H1 (cell line): Measurements from ENCODE around the gene CAPN9. TPM values are rescaled to one million over a fixed set of nuclear protein-coding genes. Genes with fewer than 3 reads are reported as not detected.

ENCODE experiments used
- CTCF ChIA-PET: fragments of 300-600 bp; sonication (Branson Sonifier 250); formaldehyde crosslinking; loops from one replicate; lab custom pipeline; 2021; ENCODE audit not compliant: partially characterized antibody; lab: Charles Lee
- POLR2A ChIA-PET: fragments of 300-600 bp; sonication (Branson Sonifier 250); formaldehyde crosslinking; loops from one replicate; lab custom pipeline; 2021; ENCODE audit warnings: inconsistent platforms; ENCODE audit not compliant: partially characterized antibody; lab: Charles Lee
- DNase-seq, 2 experiments: peaks; one replicate each; pipeline versions ENCODE4 v3.0.0 to v3.0.0-alpha.2; 2010 to 2022; ENCODE audit warnings: low spot score in 2 of 2, low read depth in 1 of 2, mixed read lengths in 1 of 2
- FAIRE-seq: peaks from 2 replicates; lab custom pipeline; 2011; peaks lifted over from hg19 to GRCh38; lab: Jason Lieb, UNC
- H2AFZ ChIP-seq: 2 replicates; pipeline ENCODE4 v1.8.1; 2012; ENCODE audit warnings: low read length, inconsistent platforms
- H2AK5ac ChIP-seq: 2 replicates; pipeline ENCODE4 v1.6.1; 2013; ENCODE audit warnings: low read depth, low read length
- H2BK120ac ChIP-seq: replicated peaks from 2 replicates; pipeline ENCODE3; 2013; ENCODE audit warnings: low read depth, low read length, inconsistent platforms
- H2BK12ac ChIP-seq: 2 replicates; pipeline ENCODE4 v1.6.1; 2013; ENCODE audit warnings: low read depth, low read length
- H2BK15ac ChIP-seq: 2 replicates; pipeline ENCODE4 v1.6.1; 2013; ENCODE audit warnings: low read length
- H2BK20ac ChIP-seq: 2 replicates; pipeline ENCODE4 v1.6.1; 2013; ENCODE audit warnings: low read length
- H2BK5ac ChIP-seq: 2 replicates; pipeline ENCODE4 v1.6.1; 2013; ENCODE audit warnings: low read depth, low read length
- H3K14ac ChIP-seq: 2 replicates; pipeline ENCODE4 v1.6.1; 2013; ENCODE audit warnings: inconsistent platforms; ENCODE audit not compliant: insufficient read length
- H3K18ac ChIP-seq: 2 replicates; pipeline ENCODE4 v1.6.1; 2013; ENCODE audit warnings: low read length; ENCODE audit errors: extremely low read depth
- H3K23ac ChIP-seq: 2 replicates; pipeline ENCODE4 v1.6.1; 2013; ENCODE audit warnings: inconsistent platforms; ENCODE audit not compliant: insufficient read length
- H3K23me2 ChIP-seq: 2 replicates; pipeline ENCODE4 v1.6.1; 2013; ENCODE audit warnings: low read depth, low read length
- H3K27ac ChIP-seq: 2 replicates; pipeline ENCODE4 v1.6.1; 2011; ENCODE audit warnings: low read depth, low read length, inconsistent platforms
- H3K27me3 ChIP-seq, 4 experiments: replicated peaks in 1 of 4; 1 replicate in 1 of 4; 2 replicates in 3 of 4; pipeline versions ENCODE4 v1.6.1 to v1.8.1; 2011 to 2013; ENCODE audit warnings: low read length in 3 of 4, mild to moderate bottlenecking in 3 of 4, inconsistent platforms in 2 of 4, mixed read lengths in 2 of 4, moderate library complexity in 1 of 4; ENCODE audit not compliant: control insufficient read depth in 3 of 4, insufficient read depth in 3 of 4; ENCODE audit errors: extremely low read depth in 1 of 4
- H3K36me3 ChIP-seq, 4 experiments: 2 replicates each; pipeline versions ENCODE4 v1.6.1 to v1.8.1; 2011 to 2013; ENCODE audit warnings: mild to moderate bottlenecking in 4 of 4, low read length in 3 of 4, moderate library complexity in 2 of 4, control low read depth in 1 of 4, inconsistent platforms in 1 of 4; ENCODE audit not compliant: insufficient read depth in 4 of 4, control insufficient read depth in 2 of 4
- H3K4ac ChIP-seq: replicated peaks from 2 replicates; pipeline ENCODE3; 2013; ENCODE audit warnings: low read length, low read depth, mixed read lengths, inconsistent platforms; ENCODE audit not compliant: insufficient read length
- H3K4me1 ChIP-seq, 4 experiments: replicated peaks in 1 of 4; 1 replicate in 1 of 4; 2 replicates in 3 of 4; pipeline versions ENCODE4 v1.6.1 to v1.8.1; 2011 to 2013; ENCODE audit warnings: low read length in 3 of 4, inconsistent platforms in 2 of 4, mixed read lengths in 1 of 4; ENCODE audit not compliant: insufficient read depth in 4 of 4, control insufficient read depth in 3 of 4
- H3K4me2 ChIP-seq, 2 experiments: 2 replicates each; pipeline versions ENCODE4 v1.6.1 to v1.8.1; 2011 to 2013; ENCODE audit warnings: low read depth in 2 of 2, low read length in 2 of 2, control low read depth in 1 of 2, inconsistent platforms in 1 of 2, mild to moderate bottlenecking in 1 of 2; ENCODE audit not compliant: insufficient read depth in 1 of 2
- H3K4me3 ChIP-seq, 4 experiments: fragments of 200-600, 300-600 bp in 1 of 4; sonication (generic), shearing (Covaris generic), sonication (Bioruptor Twin) in 1 of 4; 2 replicates each; pipeline versions ENCODE4 v1.5.1 to v1.8.1; 2011 to 2016; ENCODE audit warnings: low read length in 4 of 4, low read depth in 3 of 4, control low read depth in 2 of 4, inconsistent platforms in 2 of 4, mild to moderate bottlenecking in 2 of 4, mixed read lengths in 1 of 4, moderate library complexity in 1 of 4; ENCODE audit not compliant: insufficient read depth in 2 of 4; ENCODE audit errors: extremely low read depth in 1 of 4
- H3K56ac ChIP-seq: replicated peaks from 2 replicates; pipeline ENCODE3; 2013; ENCODE audit warnings: low read depth, mild to moderate bottlenecking, mixed read lengths, low read length, inconsistent platforms; ENCODE audit not compliant: insufficient read length
- H3K79me1 ChIP-seq: 2 replicates; pipeline ENCODE4 v1.6.1; 2013; ENCODE audit warnings: low read depth, low read length, control low read depth
- H3K79me2 ChIP-seq, 2 experiments: 2 replicates each; pipeline versions ENCODE4 v1.6.1 to v1.8.1; 2012 to 2013; ENCODE audit warnings: low read length in 2 of 2, mild to moderate bottlenecking in 2 of 2, inconsistent platforms in 1 of 2; ENCODE audit not compliant: insufficient read depth in 2 of 2, control insufficient read depth in 1 of 2
- H3K9ac ChIP-seq, 4 experiments: replicated peaks in 1 of 4; 1 replicate in 1 of 4; 2 replicates in 3 of 4; pipeline versions ENCODE4 v1.6.1 to v1.8.1; 2011 to 2013; ENCODE audit warnings: low read depth in 3 of 4, low read length in 3 of 4, control low read depth in 2 of 4, mild to moderate bottlenecking in 2 of 4, moderate library complexity in 2 of 4, inconsistent platforms in 1 of 4; ENCODE audit errors: extremely low read depth in 1 of 4
- H3K9me3 ChIP-seq, 2 experiments: 2 replicates each; pipeline versions ENCODE4 v1.6.1 to v1.8.1; 2012 to 2013; ENCODE audit warnings: mild to moderate bottlenecking in 2 of 2, moderate library complexity in 2 of 2, control low read depth in 1 of 2, inconsistent platforms in 1 of 2, low read depth in 1 of 2, low read length in 1 of 2, mixed read lengths in 1 of 2; ENCODE audit not compliant: insufficient read depth in 2 of 2
- H4K20me1 ChIP-seq, 2 experiments: replicated peaks in 1 of 2; 2 replicates each; pipeline versions ENCODE3 to v1.8.1; 2011 to 2013; ENCODE audit warnings: inconsistent platforms in 2 of 2, low read length in 2 of 2, mild to moderate bottlenecking in 1 of 2; ENCODE audit not compliant: insufficient read depth in 2 of 2, control insufficient read depth in 1 of 2
- H4K5ac ChIP-seq: 2 replicates; pipeline ENCODE4 v1.6.1; 2013; ENCODE audit warnings: low read length, low read depth, mixed read lengths, inconsistent platforms; ENCODE audit not compliant: insufficient read length
- H4K8ac ChIP-seq: 2 replicates; pipeline ENCODE4 v1.8.0; 2013; ENCODE audit warnings: mild to moderate bottlenecking, moderate library complexity, low read length, inconsistent platforms; ENCODE audit not compliant: insufficient read depth; ENCODE audit errors: extremely low read depth
- H4K91ac ChIP-seq: replicated peaks from 2 replicates; pipeline ENCODE3; 2013; ENCODE audit warnings: low read length, mixed read lengths, inconsistent platforms; ENCODE audit not compliant: insufficient read length
- CREB1 ChIP-seq: IDR thresholded peaks from 2 replicates; pipeline ENCODE4 v1.6.1; 2012; ENCODE audit warnings: inconsistent platforms
- GABPA ChIP-seq: IDR thresholded peaks from 2 replicates; pipeline ENCODE4 v1.6.1; 2011; ENCODE audit warnings: mild to moderate bottlenecking, low read length, moderate library complexity, borderline replicate concordance; ENCODE audit not compliant: insufficient read depth
- NRF1 ChIP-seq: IDR thresholded peaks from 2 replicates; pipeline ENCODE4 v1.6.1; 2011; ENCODE audit warnings: mild to moderate bottlenecking, low read depth, low read length, improper control_type of control experiment
- RAD21 ChIP-seq, 2 experiments: IDR thresholded peaks in 1 of 2; conservative IDR thresholded peaks in 1 of 2; 2 replicates each; pipeline ENCODE4 v1.6.1; 2011; ENCODE audit warnings: low read depth in 2 of 2, low read length in 2 of 2, improper control_type of control experiment in 1 of 2, inconsistent platforms in 1 of 2, mild to moderate bottlenecking in 1 of 2, moderate library complexity in 1 of 2
- RBBP5 ChIP-seq: IDR thresholded peaks from 2 replicates; pipeline ENCODE4 v1.7.1; 2012; ENCODE audit warnings: low read depth, mild to moderate bottlenecking, inconsistent platforms, low read length, moderate library complexity, borderline replicate concordance
- SIRT6 ChIP-seq: IDR thresholded peaks from one replicate; pipeline ENCODE4 v1.7.1; 2012; ENCODE audit warnings: low read length, inconsistent platforms
- SP1 ChIP-seq: IDR thresholded peaks from 2 replicates; pipeline ENCODE4 v1.6.1; 2011; ENCODE audit warnings: low read depth, low read length
- TAF7 ChIP-seq: optimal IDR thresholded peaks from 2 replicates; pipeline ENCODE3; 2011; ENCODE audit warnings: low read depth, mild to moderate bottlenecking, inconsistent platforms, low read length, moderate library complexity, borderline replicate concordance
- TBP ChIP-seq: IDR thresholded peaks from 2 replicates; pipeline ENCODE4 v1.6.1; 2011; ENCODE audit warnings: low read depth, low read length, improper control_type of control experiment
- WGBS, 2 experiments: shearing (Covaris generic) in 1 of 2; methylation state at CpG; one replicate each; pipeline versions ENCODE4 v1.1.6 to v1.1.7; 2013 to 2015; ENCODE audit warnings: low lambda C conversion rate in 2 of 2, mixed read lengths in 2 of 2, inconsistent platforms in 1 of 2, low coverage in 1 of 2, missing lambda C conversion rate in 1 of 2; ENCODE audit not compliant: insufficient replicate concordance in 2 of 2, insufficient coverage in 1 of 2, insufficient read length in 1 of 2; ENCODE audit errors: extremely low coverage in 1 of 2, missing lambda C conversion rate in 1 of 2; 5-methylcytosine and 5-hydroxymethylcytosine counted together
- polyA plus RNA-seq, 7 experiments: library from polyadenylated mRNA; depleted of rRNA in 3 of 7; stranded (reverse) in 5 of 7; unstranded in 2 of 7; fragments of >200 nt in 5 of 7; fragments of 200-250 nt in 2 of 7; gene quantifications; 1 replicate in 5 of 7; 2 replicates in 1 of 7; 4 replicates in 1 of 7; pipeline versions ENCODE4 v1.2.1 to v1.2.3, GENCODE V29; 2011 to 2013; ENCODE audit warnings: missing spikeins in 2 of 7, mixed read lengths in 2 of 7
- total RNA-seq: library from RNA; stranded (reverse); fragmentation: NEBNext Ultra II Directional; extraction: Animal tissue kit (Norgen Biotek cat#: 25700); gene quantifications from 2 replicates; pipeline ENCODE4 v1.2.1, GENCODE V29; 2021
- TF ChIP-seq, protein P1 (sequence below), 3 experiments: IDR thresholded peaks; 1 replicate in 2 of 3; 2 replicates in 1 of 3; pipeline versions ENCODE4 v1.5.1 to v1.6.1; 2011; ENCODE audit warnings: low read length in 3 of 3, mild to moderate bottlenecking in 3 of 3, inconsistent platforms in 2 of 3, low read depth in 1 of 3, moderate library complexity in 1 of 3; ENCODE audit not compliant: insufficient read depth in 1 of 3; ENCODE audit errors: control extremely low read depth in 1 of 3
- TF ChIP-seq, protein P2 (sequence below): IDR thresholded peaks from 2 replicates; pipeline ENCODE4 v1.6.1; 2012; ENCODE audit warnings: inconsistent platforms

CAPN9 gene
- total and polyA plus RNA-seq, 2 of the 8 experiments (the other 6 are each of a cell fraction or from before 2014, with no cell fraction given), result 0.22 to 0.76 TPM

DNA sequence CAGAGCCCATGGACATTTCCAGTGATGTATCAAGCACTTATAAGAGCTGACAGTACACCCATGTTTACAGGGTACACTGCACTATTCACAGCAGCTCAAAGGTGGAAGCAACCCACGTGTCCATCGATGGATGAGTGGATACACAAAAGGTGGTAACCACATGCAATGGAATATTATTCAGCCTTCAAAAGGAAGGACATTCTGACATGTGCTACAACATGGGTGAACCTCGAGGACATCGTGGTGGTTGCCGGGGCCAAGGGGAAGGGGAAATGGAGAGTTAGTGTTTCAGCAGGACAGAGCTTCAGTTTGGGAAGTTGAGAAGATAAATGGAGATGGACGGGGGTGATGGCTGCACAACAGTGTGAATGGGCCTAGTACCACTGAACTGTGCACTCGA is 42.4 kb upstream of the CAPN9 start:
- Histone ChIP-seq H3K79me1 (no peaks in the 10 kb centered on the region), H2AK5ac (no peak overlapping the region)
- FAIRE-seq, result no peak
- TF ChIP-seq GABPA (no peak), TBP (no peak), NRF1 (no peak), RBBP5 (no peak), CREB1 (no peak), RAD21 (IDR thresholded peaks at IDR 0.05 in 1 of 2, conservative IDR thresholded peaks at IDR 0.05 in 1 of 2; ENCODE audit: low read depth in 2 of 2, low read length in 2 of 2) (no peak), TAF7 (no peak), SP1 (no peak), SIRT6 (no peak)
- TF ChIP-seq, protein P1, sequence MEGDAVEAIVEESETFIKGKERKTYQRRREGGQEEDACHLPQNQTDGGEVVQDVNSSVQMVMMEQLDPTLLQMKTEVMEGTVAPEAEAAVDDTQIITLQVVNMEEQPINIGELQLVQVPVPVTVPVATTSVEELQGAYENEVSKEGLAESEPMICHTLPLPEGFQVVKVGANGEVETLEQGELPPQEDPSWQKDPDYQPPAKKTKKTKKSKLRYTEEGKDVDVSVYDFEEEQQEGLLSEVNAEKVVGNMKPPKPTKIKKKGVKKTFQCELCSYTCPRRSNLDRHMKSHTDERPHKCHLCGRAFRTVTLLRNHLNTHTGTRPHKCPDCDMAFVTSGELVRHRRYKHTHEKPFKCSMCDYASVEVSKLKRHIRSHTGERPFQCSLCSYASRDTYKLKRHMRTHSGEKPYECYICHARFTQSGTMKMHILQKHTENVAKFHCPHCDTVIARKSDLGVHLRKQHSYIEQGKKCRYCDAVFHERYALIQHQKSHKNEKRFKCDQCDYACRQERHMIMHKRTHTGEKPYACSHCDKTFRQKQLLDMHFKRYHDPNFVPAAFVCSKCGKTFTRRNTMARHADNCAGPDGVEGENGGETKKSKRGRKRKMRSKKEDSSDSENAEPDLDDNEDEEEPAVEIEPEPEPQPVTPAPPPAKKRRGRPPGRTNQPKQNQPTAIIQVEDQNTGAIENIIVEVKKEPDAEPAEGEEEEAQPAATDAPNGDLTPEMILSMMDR (IDR thresholded peaks at IDR 0.05; ENCODE audit: control extremely low read depth in 1 of 3, insufficient read depth in 1 of 3, low read depth in 1 of 3, low read length in 3 of 3), result no peak
- TF ChIP-seq, protein P2, sequence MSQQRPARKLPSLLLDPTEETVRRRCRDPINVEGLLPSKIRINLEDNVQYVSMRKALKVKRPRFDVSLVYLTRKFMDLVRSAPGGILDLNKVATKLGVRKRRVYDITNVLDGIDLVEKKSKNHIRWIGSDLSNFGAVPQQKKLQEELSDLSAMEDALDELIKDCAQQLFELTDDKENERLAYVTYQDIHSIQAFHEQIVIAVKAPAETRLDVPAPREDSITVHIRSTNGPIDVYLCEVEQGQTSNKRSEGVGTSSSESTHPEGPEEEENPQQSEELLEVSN, result no peak

More for the DNA sequence above, 42.4 kb upstream of the CAPN9 start:
- Histone ChIP-seq H3K18ac (no peak overlapping the region), H3K9ac (no peak overlapping the region), H2BK20ac (no peak overlapping the region), H2AFZ (no peak overlapping the region), H3K9me3 (no peaks in the 10 kb centered on the region), H4K20me1 (no peaks in the 10 kb centered on the region), H2BK5ac (no peak overlapping the region), H3K27ac (no peak overlapping the region), H3K23me2 (no peaks in the 10 kb centered on the region), H2BK12ac (no peak overlapping the region), H3K4me2 (no peak overlapping the region), H2BK15ac (no peak overlapping the region), H3K23ac (no peak overlapping the region), H3K4me1 (peaks cover 0 to 4% (median 0%) of the 10 kb centered on the region in 4 experiments; a peak in 2 of 7 replicates), H3K56ac (no peak overlapping the region), H3K14ac (no peak overlapping the region), H3K4ac (no peak overlapping the region), H4K8ac (no peak overlapping the region), H3K79me2 (no peaks in the 10 kb centered on the region), H3K27me3 (no peaks in the 10 kb centered on the region), H2BK120ac (no peak overlapping the region), H4K5ac (no peak overlapping the region), H3K36me3 (no peaks in the 10 kb centered on the region), H4K91ac (no peak overlapping the region), H3K4me3 (no peak overlapping the region)
- no peak for DNase-seq
- 91% methylated on average over 7 of the region's 7 CpGs; no CpG with 5 or more reads in 1 of the 2 experiments for WGBS, 2 experiments
- POLR2A ChIA-PET, result no interaction called here
- CTCF ChIA-PET, result interaction anchor here (0.7 to 1.5 kb wide), 4 partner anchors 13 to 87 kb away, joined by 3 to 4 read pairs (median 4); no protein-coding TSS in a partner anchor
